SHP77 treated with DMSO at 0.1 percent for 48 hours (cell line): ENCODE measurements around the gene RNASEH2B.
A peak's percentile ranks its signal among the peaks of the same experiment; 100 is the strongest.

Source experiments
- DNase-seq: peaks from one replicate; lab custom pipeline; 2025; lab: John Stamatoyannopoulos, UW

The RNASEH2B gene

GRCh38 chr13:50907781-50908180, 1.8 kb upstream of the RNASEH2B start:
- DNase-seq = no peak

- DNase-seq = no peak
Observed at GRCh38 chr13:50908371-50908770, 1.2 kb upstream of the RNASEH2B start.

GRCh38 chr13:50910485-50910805, 854 bp downstream of the RNASEH2B start:
- peak; percentile 36 for DNase-seq

- DNase-seq = no peak
Observed at GRCh38 chr13:50911081-50911631, 1.6 kb downstream of the RNASEH2B start.

GRCh38 chr13:50911937-50912795, 2.6 kb downstream of the RNASEH2B start:
- peak; percentile 60 for DNase-seq

GRCh38 chr13:50912851-50913250, 3.3 kb downstream of the RNASEH2B start:
- DNase-seq = no peak

GRCh38 chr13:50914176-50914700, 4.6 kb downstream of the RNASEH2B start:
- no peak for DNase-seq

GRCh38 chr13:50914848-50915247, 5.3 kb downstream of the RNASEH2B start:
- no peak for DNase-seq

- DNase-seq = no peak
Observed at GRCh38 chr13:50915565-50915964, 6.0 kb downstream of the RNASEH2B start.

- DNase-seq = no peak
Observed at GRCh38 chr13:50916701-50917184, 7.2 kb downstream of the RNASEH2B start.

GRCh38 chr13:50917572-50917971, 8.0 kb downstream of the RNASEH2B start:
- no peak for DNase-seq

- no peak for DNase-seq
Observed at GRCh38 chr13:50918567-50918966, 9.0 kb downstream of the RNASEH2B start.

GRCh38 chr13:50919277-50919676, 9.7 kb downstream of the RNASEH2B start:
- DNase-seq = no peak

- DNase-seq = no peak
Observed at GRCh38 chr13:50921706-50922105, 12.1 kb downstream of the RNASEH2B start.

GRCh38 chr13:50923272-50923671, 13.7 kb downstream of the RNASEH2B start:
- no peak for DNase-seq

GRCh38 chr13:50924025-50924424, 14.4 kb downstream of the RNASEH2B start:
- no peak for DNase-seq

GRCh38 chr13:50927701-50928100, 18.1 kb downstream of the RNASEH2B start:
- DNase-seq = no peak

- DNase-seq = no peak
Observed at GRCh38 chr13:50928102-50928501, 18.5 kb downstream of the RNASEH2B start.

- no peak for DNase-seq
Observed at GRCh38 chr13:50928659-50929462, 19.3 kb downstream of the RNASEH2B start.

GRCh38 chr13:50932091-50932490, 22.5 kb downstream of the RNASEH2B start:
- no peak for DNase-seq

- DNase-seq = no peak
Observed at GRCh38 chr13:50934735-50935435, 25.3 kb downstream of the RNASEH2B start.

- no peak for DNase-seq
Observed at GRCh38 chr13:50936679-50937078, 27.1 kb downstream of the RNASEH2B start.
